H9 (cell line): ENCODE data around the gene PARM1. TPM values are rescaled to one million over a fixed set of nuclear protein-coding genes. Genes with fewer than 3 reads are reported as not detected.

Source experiments
- DNase-seq: peaks from one replicate; pipeline ENCODE4 v3.0.0-alpha.2; 2017
- H2AFZ ChIP-seq: one replicate; pipeline ENCODE4 v1.6.1; 2013; ENCODE audit warnings: mild to moderate bottlenecking, low read length, control low read depth, moderate library complexity
- H2AK5ac ChIP-seq: 2 replicates; pipeline ENCODE4 v1.6.1; 2013; ENCODE audit warnings: low read length, control low read depth, mixed read lengths; ENCODE audit not compliant: insufficient read length
- H2BK120ac ChIP-seq: one replicate; pipeline ENCODE4 v1.6.1; 2013; ENCODE audit warnings: low read depth, mild to moderate bottlenecking, low read length, control low read depth, inconsistent platforms; ENCODE audit not compliant: poor library complexity, severe bottlenecking
- H2BK12ac ChIP-seq: 2 replicates; pipeline ENCODE4 v1.6.1; 2013; ENCODE audit warnings: low read length, control low read depth, mixed read lengths, low read depth; ENCODE audit not compliant: insufficient read length
- H2BK15ac ChIP-seq: 2 replicates; pipeline ENCODE4 v1.6.1; 2013; ENCODE audit warnings: low read depth, low read length, control low read depth
- H2BK20ac ChIP-seq: one replicate; pipeline ENCODE4 v1.6.1; 2013; ENCODE audit warnings: low read depth, mild to moderate bottlenecking, low read length, control low read depth, inconsistent platforms; ENCODE audit not compliant: poor library complexity, severe bottlenecking
- H2BK5ac ChIP-seq: 2 replicates; pipeline ENCODE4 v1.6.1; 2013; ENCODE audit warnings: low read length, control low read depth, mixed read lengths; ENCODE audit not compliant: insufficient read length
- H3K14ac ChIP-seq: 2 replicates; pipeline ENCODE4 v1.6.1; 2013; ENCODE audit warnings: low read length, control low read depth; ENCODE audit not compliant: insufficient read depth
- H3K18ac ChIP-seq: 2 replicates; pipeline ENCODE4 v1.6.1; 2013; ENCODE audit warnings: low read depth, mild to moderate bottlenecking, mixed read lengths, low read length, control low read depth; ENCODE audit not compliant: insufficient read length
- H3K23ac ChIP-seq: 2 replicates; pipeline ENCODE4 v1.6.1; 2013; ENCODE audit warnings: low read length, control low read depth, mixed read lengths, low read depth; ENCODE audit not compliant: insufficient read length
- H3K23me2 ChIP-seq: 2 replicates; pipeline ENCODE4 v1.6.1; 2013; ENCODE audit warnings: low read depth, mild to moderate bottlenecking, mixed read lengths, low read length, control low read depth; ENCODE audit not compliant: insufficient read length, poor library complexity, severe bottlenecking
- H3K27ac ChIP-seq: 2 replicates; pipeline ENCODE4 v1.5.1; 2013; ENCODE audit warnings: low read length, control low read depth, mixed read lengths, low read depth; ENCODE audit not compliant: insufficient read length
- H3K27me3 ChIP-seq: 2 replicates; pipeline ENCODE4 v1.6.1; 2013; ENCODE audit warnings: low read length, control low read depth, inconsistent platforms; ENCODE audit not compliant: insufficient read depth
- H3K4ac ChIP-seq: 2 replicates; pipeline ENCODE4 v1.6.1; 2013; ENCODE audit warnings: low read depth, mild to moderate bottlenecking, control low read depth, inconsistent platforms, low read length, moderate library complexity
- H3K4me1 ChIP-seq: 2 replicates; pipeline ENCODE4 v1.6.1; 2013; ENCODE audit warnings: low read length, control low read depth, inconsistent platforms; ENCODE audit not compliant: insufficient read depth
- H3K4me2 ChIP-seq: 2 replicates; pipeline ENCODE4 v1.6.1; 2013; ENCODE audit warnings: low read length, control low read depth, mixed read lengths; ENCODE audit not compliant: insufficient read length, insufficient read depth
- H3K56ac ChIP-seq: 2 replicates; pipeline ENCODE4 v1.6.1; 2013; ENCODE audit warnings: low read depth, mild to moderate bottlenecking, mixed read lengths, low read length, control low read depth; ENCODE audit not compliant: insufficient read length
- H3K79me1 ChIP-seq: 2 replicates; pipeline ENCODE4 v1.6.1; 2013; ENCODE audit warnings: low read depth, mild to moderate bottlenecking, moderate library complexity, low read length, control low read depth, inconsistent platforms; ENCODE audit not compliant: insufficient read depth, poor library complexity, severe bottlenecking
- H3K79me2 ChIP-seq: 2 replicates; pipeline ENCODE4 v1.6.1; 2013; ENCODE audit warnings: low read length, control low read depth, inconsistent platforms; ENCODE audit not compliant: insufficient read depth
- H3K9ac ChIP-seq: 2 replicates; pipeline ENCODE4 v1.6.1; 2013; ENCODE audit warnings: low read length, control low read depth, mixed read lengths; ENCODE audit not compliant: insufficient read length; ENCODE audit errors: extremely low read depth
- H3K9me3 ChIP-seq: one replicate; pipeline ENCODE4 v1.6.1; 2013; ENCODE audit warnings: low read depth, low read length, inconsistent platforms; ENCODE audit not compliant: control insufficient read depth
- H3T11ph ChIP-seq: one replicate; pipeline ENCODE4 v1.6.1; 2013; ENCODE audit warnings: mild to moderate bottlenecking, low read length, control low read depth, inconsistent platforms
- H4K20me1 ChIP-seq: one replicate; pipeline ENCODE4 v1.6.1; 2013; ENCODE audit not compliant: control insufficient read depth, insufficient read length, insufficient read depth
- H4K5ac ChIP-seq: 2 replicates; pipeline ENCODE4 v1.6.1; 2013; ENCODE audit warnings: low read depth, mild to moderate bottlenecking, mixed read lengths, low read length, control low read depth; ENCODE audit not compliant: insufficient read length
- H4K8ac ChIP-seq: replicated peaks from 2 replicates; pipeline ENCODE4 v1.6.1; 2013; ENCODE audit warnings: low read length, control low read depth, mixed read lengths, low read depth; ENCODE audit not compliant: insufficient read length
- H4K91ac ChIP-seq: 2 replicates; pipeline ENCODE4 v1.6.1; 2013; ENCODE audit warnings: low read depth, mild to moderate bottlenecking, moderate library complexity, mixed read lengths, low read length, control low read depth; ENCODE audit not compliant: insufficient read length
- H3K27ac Mint-ChIP-seq, 3 experiments: 2 replicates in 2 of 3; 3 replicates in 1 of 3; pipeline ENCODE4 v1.8.0; 2020 to 2021; ENCODE audit warnings: mixed read lengths in 3 of 3, mild to moderate bottlenecking in 1 of 3, moderate library complexity in 1 of 3
- H3K27me3 Mint-ChIP-seq: 2 replicates; pipeline ENCODE4 v1.8.0; 2021; ENCODE audit warnings: low read depth, mild to moderate bottlenecking, moderate library complexity, mixed read lengths
- H3K36me3 Mint-ChIP-seq, 3 experiments: 2 replicates in 2 of 3; 3 replicates in 1 of 3; pipeline ENCODE4 v1.8.0; 2020 to 2021; ENCODE audit warnings: low read depth in 3 of 3, mixed read lengths in 3 of 3; ENCODE audit not compliant: insufficient read depth in 1 of 3
- H3K4me1 Mint-ChIP-seq, 2 experiments: 2 replicates each; pipeline ENCODE4 v1.8.0; 2020; ENCODE audit warnings: mixed read lengths in 2 of 2
- H3K4me3 Mint-ChIP-seq, 2 experiments: 2 replicates in 1 of 2; 3 replicates in 1 of 2; pipeline ENCODE4 v1.8.0; 2020 to 2021; ENCODE audit warnings: mild to moderate bottlenecking in 2 of 2, mixed read lengths in 2 of 2, moderate library complexity in 1 of 2
- H3K9me3 Mint-ChIP-seq, 2 experiments: 2 replicates in 1 of 2; 3 replicates in 1 of 2; pipeline ENCODE4 v1.8.0; 2020; ENCODE audit warnings: mild to moderate bottlenecking in 2 of 2, mixed read lengths in 2 of 2, moderate library complexity in 1 of 2
- CTCF ChIP-seq: fragments of 200-600 bp; sonication (generic); conservative IDR thresholded peaks from 3 replicates; pipeline ENCODE4 v1.8.0; 2021; ENCODE audit warnings: antibody characterized with exemption, mild to moderate bottlenecking
- WGBS: extraction: QIAGEN DNeasy Blood & Tissue Kit; methylation state at CpG from one replicate; pipeline ENCODE4 v1.1.7; 2013; ENCODE audit warnings: missing lambda C conversion rate, low lambda C conversion rate, mixed read lengths; ENCODE audit not compliant: insufficient read length; ENCODE audit errors: extremely low coverage; 5-methylcytosine and 5-hydroxymethylcytosine counted together
- total RNA-seq: library from RNA; stranded (reverse); gene quantifications from 2 replicates; pipeline ENCODE4 v1.2.1, GENCODE V29; 2021

PARM1 gene
- total RNA-seq, 1 experiment from 2014 or later = 2.0 TPM

GRCh38 chr4:74996996-74997395 is 64.1 kb downstream of the PARM1 start:
- no peak overlapping the region for H3K4ac ChIP-seq
- DNase-seq = no peak
- no peaks in the 10 kb centered on the region for H3K9me3 ChIP-seq
- no peak overlapping the region for H4K5ac ChIP-seq
- no peak overlapping the region for H2BK5ac ChIP-seq
- no peak overlapping the region for H4K8ac ChIP-seq
- H3K27me3 ChIP-seq = no peaks in the 10 kb centered on the region
- no peaks in the 10 kb centered on the region for H3K79me1 ChIP-seq
- H4K20me1 ChIP-seq = no peaks in the 10 kb centered on the region
- no peak overlapping the region for H3T11ph ChIP-seq
- no peak overlapping the region for H3K18ac ChIP-seq
- H3K27ac ChIP-seq = no peak overlapping the region
- no peak overlapping the region for H4K91ac ChIP-seq
- no peak overlapping the region for H2BK120ac ChIP-seq
- no peak overlapping the region for H3K4me2 ChIP-seq
- H3K56ac ChIP-seq = no peak overlapping the region
- Mint-ChIP-seq H3K27ac (no peak overlapping the region), H3K9me3 (no peaks in the 10 kb centered on the region), H3K4me1 (no peaks in the 10 kb centered on the region), H3K27me3 (no peaks in the 10 kb centered on the region), H3K36me3 (no peaks in the 10 kb centered on the region; a peak in 1 of 7 replicates), H3K4me3 (no peak overlapping the region)
- no peak overlapping the region for H3K23ac ChIP-seq
- no peaks in the 10 kb centered on the region for H3K4me1 ChIP-seq
- H3K79me2 ChIP-seq = no peaks in the 10 kb centered on the region
- H2AFZ ChIP-seq = no peak overlapping the region
- TF ChIP-seq CTCF = no peak
- no peak overlapping the region for H2BK15ac ChIP-seq
- no peak overlapping the region for H2AK5ac ChIP-seq
- no peak overlapping the region for H3K9ac ChIP-seq
- H2BK20ac ChIP-seq = no peak overlapping the region
- no peaks in the 10 kb centered on the region for H3K23me2 ChIP-seq
- H2BK12ac ChIP-seq = no peak overlapping the region
- H3K14ac ChIP-seq = no peak overlapping the region
- WGBS = no CpG with 5 or more reads among the region's 1 CpG
